ENCODE results near the gene ADRA1B.
A peak's percentile ranks its signal among the peaks of the same experiment; 100 is the strongest.

The ADRA1B gene

GRCh38 chr5:159915904-159916840 lies at the start of gene ADRA1B:
ADRA1B (plus strand) TSS chr5:159916482; CDS start chr5:159916906, 424 bp downstream.
- peak; percentile 63 for DNase-seq

DNA sequence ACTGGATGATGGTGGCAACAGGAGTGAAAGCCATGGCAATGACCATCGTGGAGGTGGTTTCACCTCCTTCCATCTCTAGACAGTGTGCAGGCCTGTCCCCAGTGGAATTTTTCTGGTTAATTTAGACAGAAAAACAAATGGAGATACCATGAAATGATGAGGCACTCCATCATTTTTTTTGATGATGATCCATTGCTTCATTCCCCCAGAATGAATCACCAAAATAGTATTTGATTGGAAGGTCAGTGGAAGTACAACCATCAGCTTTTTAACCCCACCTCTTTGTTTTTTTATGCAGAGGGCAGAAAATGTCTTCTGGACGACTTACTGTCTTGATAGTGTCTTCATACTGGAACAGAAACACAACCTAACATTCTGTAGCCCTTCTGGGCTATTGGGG lies 42.6 kb upstream of the ADRA1B start:
- DNase-seq, result no peak

DNA sequence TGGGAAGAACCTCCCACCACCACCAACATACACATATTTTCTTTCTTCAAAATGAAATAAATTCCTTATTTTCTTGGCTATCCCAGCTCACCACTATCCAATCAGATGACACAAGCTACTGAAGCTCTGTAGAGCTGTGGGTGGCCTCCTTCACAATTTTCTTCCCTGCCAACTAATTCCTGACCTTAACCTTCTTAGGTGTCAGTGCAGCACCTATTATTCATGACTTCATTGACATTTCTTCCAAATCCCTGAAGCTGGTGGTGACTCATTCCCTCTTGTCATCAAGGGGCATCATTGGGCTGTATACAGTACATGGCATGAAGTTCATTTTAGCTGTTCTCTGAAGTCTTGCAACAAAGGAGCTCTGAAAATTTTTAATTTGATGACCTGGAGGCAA lies 42.0 kb upstream of the ADRA1B start:
- no peak for DNase-seq

DNA sequence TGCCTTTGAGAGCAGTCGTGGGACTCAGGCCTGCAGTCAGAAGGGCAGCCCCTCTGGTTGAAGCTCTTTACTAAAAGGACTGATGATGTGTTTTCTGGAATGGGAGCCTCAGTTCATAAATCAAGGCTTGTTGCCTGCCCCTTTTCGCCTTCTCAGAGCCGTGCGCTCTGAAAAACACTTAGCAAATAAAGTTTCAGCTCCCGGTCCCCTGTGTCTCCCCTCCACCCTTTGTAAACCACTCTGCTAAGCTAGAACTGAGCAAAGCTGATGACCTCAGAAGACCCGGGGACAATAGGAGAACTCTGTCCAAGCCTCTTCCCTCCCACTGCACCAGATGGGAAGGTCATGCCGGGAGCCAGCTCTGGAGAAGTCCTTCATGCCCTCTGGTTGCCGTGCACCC lies 39.3 kb upstream of the ADRA1B start:
- DNase-seq, result no peak

DNA sequence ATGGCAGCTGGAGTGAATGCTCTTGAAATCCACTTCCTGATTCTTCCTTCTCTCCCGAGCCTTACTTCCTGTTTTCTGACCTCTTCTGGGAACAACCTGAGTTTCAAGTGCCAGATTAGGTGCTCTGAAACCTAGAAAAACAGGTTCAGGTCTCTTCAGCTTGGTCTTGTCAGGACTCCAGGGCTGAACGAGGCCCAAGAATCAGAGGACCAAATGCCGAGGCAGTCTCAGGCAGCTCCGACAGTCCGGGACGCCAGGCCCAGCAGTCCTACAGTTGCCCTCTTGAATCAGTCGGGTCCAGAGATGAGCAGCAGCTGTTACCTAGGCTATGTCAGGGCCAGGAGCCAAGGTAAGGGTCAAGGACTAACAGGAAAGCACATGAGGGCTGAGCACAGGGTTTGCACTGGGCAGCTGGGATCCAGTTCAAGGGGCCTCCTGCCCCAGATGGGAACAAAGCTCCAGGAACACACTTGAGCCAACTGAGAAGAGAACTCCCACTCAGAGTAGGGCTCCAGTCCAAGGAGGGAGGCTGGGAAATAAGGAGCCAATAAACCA lies 38.3 kb upstream of the ADRA1B start:
- no peak for DNase-seq

- no peak for DNase-seq
Measured at GRCh38 chr5:159878988-159879471, 37.3 kb upstream of the ADRA1B start.

DNA sequence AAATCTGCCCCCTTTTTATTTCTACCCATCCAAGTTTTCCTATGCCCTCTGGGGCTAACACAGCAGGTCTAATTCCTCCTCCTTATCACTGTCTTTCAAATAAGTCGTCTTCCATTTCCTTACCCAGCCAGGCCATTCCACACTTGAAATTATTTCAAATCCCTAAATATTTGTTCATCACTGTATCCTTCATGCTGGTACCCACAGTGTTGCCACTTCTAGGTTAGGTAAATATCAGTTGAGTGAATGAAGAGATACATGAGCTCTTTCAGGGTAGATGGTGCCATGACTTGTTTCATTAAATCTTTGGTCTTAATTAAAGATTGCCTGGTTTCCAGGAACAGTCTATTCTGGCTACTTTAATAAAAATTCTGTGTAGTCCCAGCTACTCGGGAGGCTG lies 35.6 kb upstream of the ADRA1B start:
- DNase-seq, result no peak

- no peak for DNase-seq
Measured at GRCh38 chr5:159881967-159882366, 34.3 kb upstream of the ADRA1B start.

DNA sequence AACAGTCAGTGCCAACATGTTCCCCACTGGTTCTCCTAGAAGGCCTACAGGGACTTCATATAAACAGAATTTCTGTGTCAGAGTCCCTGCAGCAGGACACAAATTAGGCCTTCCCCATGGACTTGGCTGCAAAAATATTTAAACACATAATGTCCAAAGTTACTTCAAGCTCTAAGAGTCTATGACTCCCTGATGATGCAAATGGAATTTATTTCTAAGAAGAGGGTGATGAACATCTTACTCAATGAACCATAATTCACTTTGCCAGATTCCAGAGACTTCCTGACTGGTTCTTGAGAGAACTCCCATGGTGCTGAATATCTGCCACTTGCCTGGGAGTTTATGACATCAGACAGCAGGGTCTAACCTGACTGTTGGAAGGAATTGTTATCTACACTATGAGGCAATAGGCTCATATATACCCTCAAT lies 32.7 kb upstream of the ADRA1B start:
- no peak for DNase-seq

DNA sequence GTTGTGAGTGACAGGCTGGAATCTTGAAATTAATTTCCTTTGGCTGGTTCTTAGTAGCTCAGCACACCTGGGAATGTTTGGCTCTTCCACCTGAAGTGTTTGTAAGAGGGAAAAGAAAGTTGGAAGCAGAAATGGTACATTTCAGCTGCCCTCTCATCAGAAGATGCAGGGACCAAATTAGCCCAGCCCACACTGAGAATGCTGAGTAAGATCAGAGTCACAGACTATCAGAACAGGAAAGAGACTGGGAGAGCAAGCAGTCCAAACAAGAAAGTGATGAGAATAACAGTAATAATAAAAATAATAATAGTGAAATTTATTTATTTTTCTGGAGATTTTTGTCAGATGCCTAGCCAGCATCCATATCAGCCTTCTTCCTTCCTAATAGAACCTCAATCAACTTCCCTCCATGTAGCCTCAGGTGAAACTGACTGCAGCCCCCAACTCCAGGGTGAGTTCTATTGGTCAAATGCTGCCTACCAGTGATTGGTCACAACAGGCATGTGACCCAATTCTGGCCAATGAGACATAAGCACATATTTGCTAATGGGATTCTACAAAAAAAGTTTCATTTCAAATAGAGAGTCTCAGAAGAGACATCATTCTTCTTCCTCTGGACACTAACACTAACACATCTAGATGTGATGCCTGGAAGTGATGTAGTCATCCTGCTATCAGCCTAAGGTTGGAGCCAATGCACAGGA lies 31.2 kb upstream of the ADRA1B start:
- DNase-seq, result no peak

DNA sequence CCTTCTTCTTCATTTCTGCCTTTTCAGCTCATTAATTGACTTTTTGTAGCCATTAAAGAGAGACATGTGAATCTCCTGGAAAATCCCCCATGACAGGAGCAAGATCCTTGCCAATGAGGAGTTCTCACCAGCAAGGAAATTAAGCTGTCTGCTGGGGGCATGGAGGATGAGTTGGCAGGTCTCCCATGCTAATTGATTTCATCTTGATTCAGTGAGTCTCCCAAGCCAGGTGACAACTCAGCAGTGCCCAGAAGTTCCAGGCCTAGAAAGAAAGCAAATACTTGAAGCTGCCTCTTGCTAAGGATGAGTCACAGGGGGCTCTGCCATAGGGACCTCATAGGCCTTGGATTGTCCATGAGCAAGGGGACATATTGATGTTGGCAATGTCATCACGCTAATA lies 30.0 kb upstream of the ADRA1B start:
- DNase-seq, result no peak

- DNase-seq, result no peak
Measured at GRCh38 chr5:159887050-159887449, 29.2 kb upstream of the ADRA1B start.

GRCh38 chr5:159888860-159889259 lies 27.4 kb upstream of the ADRA1B start:
- no peak for DNase-seq

DNA sequence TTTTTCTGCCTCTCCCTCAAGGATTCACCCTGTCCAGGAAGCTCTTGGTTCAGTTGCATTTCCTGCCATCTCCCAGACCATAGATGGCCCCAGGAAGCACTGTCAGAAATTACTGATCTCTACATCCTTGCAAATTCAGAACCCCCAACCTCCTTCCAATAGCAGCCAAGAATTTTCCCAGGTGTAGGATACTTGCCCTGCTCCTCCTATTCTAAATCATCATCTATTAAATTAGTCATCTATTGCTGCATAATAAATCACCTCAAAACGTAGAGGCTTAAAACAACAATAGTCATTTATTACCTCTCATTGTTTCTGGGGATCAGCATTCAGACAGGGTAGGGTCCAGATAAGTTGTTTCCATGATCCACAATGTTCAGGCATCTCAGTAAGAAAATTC lies 26.1 kb upstream of the ADRA1B start:
- no peak for DNase-seq

- no peak for DNase-seq
Measured at GRCh38 chr5:159891371-159891770, 24.9 kb upstream of the ADRA1B start.

- no peak for DNase-seq
Measured at GRCh38 chr5:159893040-159893695, 23.1 kb upstream of the ADRA1B start.

DNA sequence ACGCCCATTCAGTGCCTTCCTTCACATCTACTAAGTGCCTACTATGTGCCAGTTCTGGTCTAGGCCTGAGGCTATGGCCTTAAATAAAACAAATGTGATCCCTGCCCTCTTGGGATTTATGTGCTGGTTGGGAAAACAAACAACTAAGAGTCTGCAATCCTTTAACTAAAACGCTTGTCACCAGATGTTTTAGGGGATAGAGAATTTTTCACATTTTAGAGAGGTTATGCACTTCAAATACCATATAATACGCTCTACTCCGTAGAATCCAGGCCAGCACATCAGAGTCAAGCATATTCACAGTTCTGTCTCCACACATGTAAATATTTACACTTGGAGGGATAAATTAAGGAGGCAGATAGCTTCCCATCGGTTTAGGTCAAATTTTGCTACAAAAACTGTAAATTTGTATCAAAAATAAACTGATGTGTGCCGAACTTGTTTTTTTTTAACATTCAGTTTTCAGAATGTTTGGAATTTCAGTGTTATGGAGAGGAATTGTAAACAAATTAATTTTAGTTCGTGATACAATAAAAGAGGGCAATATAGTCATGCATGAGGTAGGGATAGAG lies 22.0 kb upstream of the ADRA1B start:
- DNase-seq, result no peak

DNA sequence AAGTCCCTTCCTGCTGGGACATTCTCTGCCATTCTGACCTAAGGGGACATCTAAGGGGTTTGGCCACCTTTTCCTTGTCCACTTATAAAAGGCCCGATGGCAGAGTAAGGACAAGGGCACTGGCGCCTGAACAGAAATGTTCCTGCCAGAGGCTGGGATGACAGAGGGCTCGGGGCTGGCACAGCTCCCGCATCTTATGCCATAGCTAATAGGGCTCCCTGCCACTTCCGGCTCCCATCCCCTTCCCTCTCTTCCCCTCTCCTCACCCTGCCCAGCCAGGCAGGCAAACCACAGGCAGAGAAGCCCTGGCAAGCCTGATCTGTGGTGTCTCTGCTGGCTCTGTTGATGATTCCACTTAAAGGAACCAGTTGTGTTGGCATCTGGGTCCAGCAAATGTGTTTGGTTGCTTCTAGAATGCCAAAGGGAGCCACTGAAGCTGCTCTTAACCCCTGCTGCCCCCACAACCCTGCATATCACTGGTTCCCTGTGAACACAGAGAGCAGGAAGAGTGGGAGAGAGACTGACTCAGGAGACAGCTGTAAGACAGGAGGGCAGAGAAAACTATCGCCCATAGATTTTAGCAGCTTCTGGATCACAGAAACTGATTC lies 18.4 kb upstream of the ADRA1B start:
- DNase-seq, result no peak

GRCh38 chr5:159899067-159900049 lies 16.9 kb upstream of the ADRA1B start:
- no peak for DNase-seq

DNA sequence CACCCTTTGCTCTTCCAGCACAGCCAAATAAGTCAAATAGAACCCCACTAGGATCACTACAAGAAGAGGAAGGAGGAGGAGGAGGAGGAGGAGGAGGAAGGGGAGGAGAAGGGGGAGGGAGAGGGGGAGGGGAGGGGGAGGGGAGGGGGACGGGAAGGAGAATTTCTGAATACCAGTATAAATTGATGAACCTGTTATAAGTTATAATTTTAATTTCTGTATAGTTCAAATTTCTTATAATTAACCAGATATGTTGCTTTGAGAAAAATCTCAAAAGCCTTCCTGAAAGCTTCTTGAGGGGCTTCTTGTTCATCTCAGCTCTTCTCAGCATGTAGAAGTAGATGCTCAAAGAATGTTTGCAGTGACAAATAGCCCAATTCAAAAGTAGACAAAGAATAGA lies 15.0 kb upstream of the ADRA1B start:
- DNase-seq, result no peak

- no peak for DNase-seq
Measured at GRCh38 chr5:159901772-159902171, 14.5 kb upstream of the ADRA1B start.

Measured in stimulated activated CD4-positive, alpha-beta T cell treated with anti-CD3 and anti-CD28 coated beads, Interleukin-12 subunit alpha, Interleukin-12 subunit beta, amount 100 ng/mL, for 4 hours (primary cell).